GM21381 (cell line): Measurements from ENCODE around the gene ZBTB49.

Experiments
- ATAC-seq: cut with Tn5 transposase; IDR thresholded peaks from one replicate; pipeline ENCODE4 v1.9.1; 2021; ENCODE audit warnings: mild to moderate bottlenecking, moderate library complexity; ENCODE audit not compliant: unreplicated experiment

The ZBTB49 gene

DNA sequence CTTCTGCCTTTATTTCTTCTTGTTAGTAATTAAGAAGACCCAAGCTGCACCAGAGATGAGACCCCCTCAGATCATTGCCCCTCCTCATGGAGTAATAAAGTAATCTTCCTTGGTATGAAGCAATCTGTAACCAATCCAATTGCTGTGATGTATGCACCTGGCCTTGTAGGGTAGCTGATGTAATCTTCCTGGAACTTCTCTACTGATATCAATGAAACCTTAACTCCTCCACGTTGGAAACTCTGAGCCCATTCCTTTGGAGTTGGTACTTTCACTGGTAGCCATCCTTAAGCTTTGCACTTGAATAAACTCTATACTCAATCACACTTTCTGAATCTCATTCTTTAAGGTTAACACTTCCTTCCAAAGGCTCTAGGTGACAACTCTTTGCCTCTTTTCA lies 65.3 kb downstream of the ZBTB49 start:
- ATAC-seq = no peak

DNA sequence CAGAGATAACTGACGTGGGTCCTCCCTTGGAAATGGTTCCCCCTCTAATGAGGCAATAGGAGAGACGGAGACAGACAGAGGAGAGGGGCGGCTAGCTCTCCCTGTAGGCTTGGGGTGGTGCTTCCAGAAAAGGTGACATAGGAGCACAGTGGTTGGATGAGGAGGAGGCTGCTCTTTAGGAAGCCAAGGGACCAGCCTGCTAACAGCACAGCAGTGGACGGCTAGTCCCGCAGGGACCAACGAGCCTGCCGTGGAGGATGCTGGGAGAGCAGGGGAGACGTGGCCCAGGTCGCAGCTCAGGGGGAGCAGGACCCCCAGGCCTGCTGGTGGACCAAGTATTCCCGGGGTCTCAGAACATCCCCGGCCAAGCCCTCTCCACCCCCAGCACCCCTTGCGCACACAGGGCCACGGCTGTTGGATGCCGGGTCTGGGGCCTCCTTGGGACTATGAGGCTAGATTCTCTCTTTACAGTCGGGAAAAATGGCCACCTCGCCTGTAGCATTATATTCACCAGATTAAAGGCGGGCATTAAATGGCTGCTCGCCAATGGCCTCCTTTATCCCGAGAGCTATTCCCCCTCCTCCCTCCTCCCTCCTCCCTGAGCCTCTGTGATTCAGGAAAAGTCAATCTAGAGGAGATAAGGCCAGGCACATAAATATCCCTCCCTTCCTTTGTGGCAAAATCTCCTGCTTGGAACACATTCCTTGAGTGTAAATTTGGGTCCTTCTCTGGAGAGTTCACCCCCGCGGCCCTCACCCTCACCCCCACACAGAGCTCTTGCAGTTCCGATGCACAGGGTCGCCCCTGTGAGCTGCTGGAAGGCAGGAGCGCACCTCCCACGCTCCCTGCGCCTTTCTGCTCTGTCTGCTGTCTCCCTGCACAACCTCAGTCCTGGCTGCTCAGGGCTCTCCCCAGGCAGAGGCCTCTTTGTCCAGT lies 66.3 kb downstream of the ZBTB49 start:
- ATAC-seq = no peak

DNA sequence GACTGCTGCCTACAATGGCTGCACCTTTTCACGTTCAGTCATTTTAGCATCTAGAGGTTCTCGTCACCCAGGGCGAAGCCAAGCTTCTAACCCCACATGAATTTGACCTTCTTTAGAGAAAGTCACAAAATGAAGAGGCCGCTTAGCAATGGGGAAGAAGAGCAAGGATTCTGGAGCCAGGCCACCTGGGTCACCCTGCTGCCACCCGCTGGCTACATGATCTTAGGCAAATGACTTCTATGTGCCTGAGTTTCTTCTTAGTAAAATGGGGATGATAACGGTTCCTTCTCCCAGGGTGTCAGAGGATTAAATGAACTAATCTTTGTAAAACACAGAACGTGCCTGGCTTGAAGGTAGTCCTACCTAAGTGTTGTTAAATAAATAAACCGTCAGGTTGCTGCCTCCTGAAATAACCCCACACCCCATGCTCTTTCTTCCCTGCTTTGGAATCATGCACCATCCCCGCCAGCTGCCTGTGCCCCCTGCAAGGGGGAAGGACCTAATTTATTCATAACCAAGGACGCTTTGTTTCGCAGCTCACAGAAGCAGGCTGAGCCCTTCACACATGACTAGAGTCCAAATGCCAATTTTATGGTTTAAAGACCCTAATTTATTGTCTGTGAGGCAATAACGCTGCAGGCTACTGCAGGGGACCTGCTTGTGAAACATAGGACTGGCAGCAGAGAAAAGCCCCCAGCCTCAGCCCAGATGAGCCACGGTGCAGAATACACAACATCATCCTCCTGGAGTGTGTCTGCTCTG lies 68.2 kb downstream of the ZBTB49 start:
- no peak for ATAC-seq

DNA sequence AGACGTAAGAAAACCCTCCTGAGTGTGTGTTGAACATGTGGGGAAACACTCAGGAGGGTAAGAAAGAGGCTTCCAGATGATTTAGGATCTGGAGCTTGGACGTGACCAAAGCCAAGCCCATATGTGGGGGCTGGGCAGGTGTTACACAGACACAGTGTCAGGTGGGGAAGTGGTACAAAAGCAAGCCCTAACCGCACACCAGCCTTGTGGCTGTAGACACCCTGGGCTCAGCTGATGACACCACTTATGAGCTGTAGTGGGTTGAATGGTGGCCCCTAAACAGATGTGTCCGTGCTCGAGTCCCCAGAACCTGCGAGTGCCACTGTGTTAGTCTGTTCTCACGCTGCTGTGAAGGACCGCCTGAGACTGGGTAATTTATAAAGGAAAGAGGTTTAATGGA lies 71.8 kb downstream of the ZBTB49 start:
- no peak for ATAC-seq

DNA sequence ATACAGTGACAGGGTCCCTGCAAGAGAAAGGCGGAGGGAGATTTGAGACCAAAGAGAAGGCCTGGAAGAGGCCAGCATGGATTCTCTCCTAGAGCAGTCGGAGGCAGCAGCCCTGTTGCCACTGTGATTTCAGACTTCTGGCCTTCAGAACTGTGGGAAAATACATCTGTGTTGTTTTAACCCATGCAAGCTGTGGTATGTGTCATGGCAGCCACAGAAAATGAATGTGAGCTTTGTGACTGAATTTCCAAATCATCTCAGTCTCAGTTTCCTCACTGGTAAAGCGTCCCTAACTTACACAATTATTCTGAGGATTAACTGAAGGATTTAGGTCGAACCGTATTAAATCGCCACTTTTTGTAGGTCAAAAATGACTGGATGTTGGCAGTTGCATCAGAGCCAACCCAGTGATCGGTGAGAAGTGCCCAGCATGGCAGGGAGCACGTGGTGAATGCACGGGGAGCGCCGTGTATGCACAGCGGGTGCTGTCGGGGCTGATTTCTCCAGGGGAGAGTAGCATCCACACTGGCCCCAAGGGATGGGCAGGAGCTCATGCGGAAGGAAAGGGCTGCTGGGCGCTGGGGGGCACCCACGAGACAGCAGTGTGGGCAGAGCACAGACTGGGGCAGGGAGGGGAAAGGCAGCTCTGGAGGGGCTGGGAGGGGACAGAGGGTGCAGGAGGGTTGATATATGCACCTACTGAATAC lies 73.1 kb downstream of the ZBTB49 start:
- no peak for ATAC-seq

DNA sequence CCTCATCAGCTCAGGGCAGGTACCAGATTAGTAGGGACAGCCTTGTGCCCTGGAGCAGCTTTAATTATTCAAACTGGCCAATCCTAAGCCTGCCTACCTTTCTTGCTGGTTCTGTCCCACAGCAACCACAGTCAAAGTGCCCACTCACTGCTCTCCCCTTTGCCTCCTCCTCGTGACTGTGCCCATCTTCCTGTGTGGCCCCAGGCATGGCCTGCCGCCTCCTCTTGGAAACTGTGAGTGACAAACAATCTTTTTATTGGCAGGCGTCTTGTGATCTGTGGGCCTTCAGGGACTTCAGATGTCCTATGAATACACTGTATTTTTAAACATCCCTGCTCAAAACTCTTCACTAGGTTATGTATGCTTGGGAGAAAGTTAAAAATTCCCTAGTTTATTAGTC lies 74.0 kb downstream of the ZBTB49 start:
- ATAC-seq = no peak

DNA sequence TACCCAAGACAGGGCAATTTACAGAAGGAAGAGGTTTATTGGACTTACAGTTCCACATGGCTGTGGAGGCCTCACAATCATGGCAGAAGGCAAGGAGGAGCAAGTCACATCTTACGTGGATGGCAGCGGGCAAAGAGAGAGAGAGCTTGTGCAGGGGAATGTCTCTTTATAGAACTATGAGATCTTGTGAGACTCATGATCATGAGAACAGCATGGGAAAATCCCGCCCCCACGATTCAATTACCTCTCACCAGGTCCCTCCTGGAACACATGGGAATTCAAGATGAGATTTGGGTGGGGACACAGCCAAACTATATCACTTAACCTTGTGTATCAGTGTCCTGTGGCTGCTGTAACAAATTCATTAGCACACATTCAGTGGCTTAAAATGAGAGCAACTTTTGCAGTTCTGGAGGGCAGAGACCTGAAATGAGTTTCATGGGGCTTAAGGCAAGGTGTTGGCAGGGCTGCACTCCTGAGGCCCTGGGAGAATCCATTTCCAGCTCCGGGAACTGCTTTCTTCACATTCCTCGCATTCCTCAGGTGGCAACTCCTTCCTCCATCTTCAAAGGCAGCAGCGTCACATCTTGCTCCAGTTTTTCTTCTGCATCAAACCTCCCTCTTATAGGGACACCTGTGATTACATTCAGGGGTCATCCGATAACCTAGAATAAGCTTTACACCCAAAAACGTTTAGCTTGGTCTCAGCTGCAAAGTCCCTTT lies 74.6 kb downstream of the ZBTB49 start:
- ATAC-seq = no peak

DNA sequence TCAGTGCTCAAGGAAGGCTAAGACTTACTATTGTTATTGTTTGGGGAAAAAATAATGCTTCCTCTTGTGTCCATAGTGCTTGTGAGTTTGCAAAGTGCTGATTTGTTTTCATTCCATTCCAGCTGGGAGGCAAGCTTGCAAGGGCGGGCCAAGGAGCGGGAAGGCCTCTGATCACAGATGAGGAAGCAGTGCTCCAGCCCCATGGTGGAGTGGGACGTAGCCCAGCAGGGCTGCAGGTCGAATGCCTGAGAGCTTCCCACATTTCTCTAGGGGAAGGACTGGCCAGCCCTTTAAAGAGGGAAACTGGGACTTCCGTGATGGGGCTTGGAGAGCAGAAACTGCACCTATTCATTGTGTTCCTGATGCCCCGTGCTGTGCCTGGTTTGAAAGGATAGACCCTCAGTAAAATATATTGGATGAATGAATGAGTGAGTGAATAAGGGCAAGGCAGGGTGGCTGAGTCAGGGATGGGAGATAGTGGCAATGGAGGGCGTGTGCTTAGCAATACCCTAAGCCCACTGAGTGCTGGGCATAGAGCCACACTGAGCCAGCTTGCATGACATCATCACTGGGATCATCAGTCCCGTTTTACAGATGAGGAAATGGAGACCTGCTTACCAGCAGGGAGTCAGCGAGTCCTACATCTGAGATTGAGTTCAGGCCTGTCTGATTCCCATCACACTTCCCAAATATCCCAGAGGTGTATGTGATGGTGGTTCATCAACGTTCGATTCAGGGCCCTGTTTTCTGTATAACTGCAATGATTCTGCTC lies 78.9 kb downstream of the ZBTB49 start:
- ATAC-seq = no peak
